Calu3 (cell line): ENCODE measurements around the gene TTLL4. TPM values are rescaled to one million over a fixed set of nuclear protein-coding genes. Genes with fewer than 3 reads are reported as not detected.

Experiments used
- BruUV-seq: library from RNA; stranded (reverse); fragments of 400-500 nt; replicated peaks from 2 replicates; lab custom pipeline; 2021; lab: Mats Ljungman, UMichigan
- CTCF ChIA-PET: fragments of 300-600 bp; sonication (Branson Sonifier 250); formaldehyde crosslinking; loops from one replicate; lab custom pipeline; 2022; ENCODE audit warnings: antibody characterized with exemption; lab: Charles Lee
- DNase-seq: peaks from one replicate; pipeline ENCODE4 v3.0.0; 2022
- H3K27ac Mint-ChIP-seq: one replicate; pipeline ENCODE4 v1.8.0; 2022; ENCODE audit warnings: mixed read lengths; ENCODE audit not compliant: unreplicated experiment
- H3K27me3 Mint-ChIP-seq: one replicate; pipeline ENCODE4 v1.8.0; 2022; ENCODE audit warnings: mixed read lengths; ENCODE audit not compliant: unreplicated experiment
- H3K36me3 Mint-ChIP-seq: one replicate; pipeline ENCODE4 v1.8.0; 2022; ENCODE audit warnings: mild to moderate bottlenecking, moderate library complexity, mixed read lengths; ENCODE audit not compliant: insufficient read depth, unreplicated experiment
- H3K4me1 Mint-ChIP-seq: one replicate; pipeline ENCODE4 v1.8.0; 2022; ENCODE audit warnings: mild to moderate bottlenecking, low read depth, mixed read lengths; ENCODE audit not compliant: unreplicated experiment
- H3K4me3 Mint-ChIP-seq: one replicate; pipeline ENCODE4 v1.8.0; 2022; ENCODE audit warnings: mild to moderate bottlenecking, low read depth, moderate library complexity, mixed read lengths; ENCODE audit not compliant: unreplicated experiment
- H3K9me3 Mint-ChIP-seq: one replicate; pipeline ENCODE4 v1.8.0; 2022; ENCODE audit warnings: low read depth, mixed read lengths; ENCODE audit not compliant: unreplicated experiment
- CTCF ChIP-seq: fragments of 200-600 bp; IDR thresholded peaks from one replicate; pipeline ENCODE4 v1.8.0; 2022; ENCODE audit warnings: antibody characterized with exemption; ENCODE audit not compliant: unreplicated experiment
- intact Hi-C: fragments of 100-400 bp; cut with micrococcal nuclease; formaldehyde crosslinking; loops from one replicate; pipeline ENCODE4 v1.10.0; 2022; ENCODE audit not compliant: unreplicated experiment
- total RNA-seq: library from RNA; stranded (reverse); gene quantifications from 2 replicates; pipeline ENCODE4 v1.2.3, GENCODE V29; 2022

TTLL4 gene
- total RNA-seq, 1 experiment from 2014 or later, result 75.5 TPM

- Mint-ChIP-seq H3K4me1 (no peaks in the 10 kb centered on the region), H3K27me3 (no peaks in the 10 kb centered on the region), H3K36me3 (peaks cover 25% of the 10 kb centered on the region), H3K9me3 (no peaks in the 10 kb centered on the region), H3K4me3 (no peak overlapping the region), H3K27ac (no peak overlapping the region)
- TF ChIP-seq CTCF, result no peak
- intact Hi-C loops, result no loop called here
- peak; percentile 52 for DNase-seq
- no TSS peak for BruUV-seq
- CTCF ChIA-PET, result interaction anchor here (0.6 to 0.7 kb wide), 3 partner anchors 52 to 133 kb away, joined by 3 to 6 read pairs (median 6); no protein-coding TSS in a partner anchor
Observed at GRCh38 chr2:218754201-218754600, 43.6 kb downstream of the TTLL4 start.

- Mint-ChIP-seq H3K9me3 (no peaks in the 10 kb centered on the region), H3K27me3 (no peaks in the 10 kb centered on the region), H3K27ac (no peak overlapping the region), H3K4me3 (no peak overlapping the region), H3K4me1 (no peaks in the 10 kb centered on the region), H3K36me3 (peaks cover 25% of the 10 kb centered on the region)
- TF ChIP-seq CTCF, result no peak
- intact Hi-C loops, result no loop called here
- no TSS peak for BruUV-seq
- CTCF ChIA-PET, result interaction anchor here (0.6 kb wide), 1 partner anchor 134 kb away, joined by 6 read pairs; no protein-coding TSS in a partner anchor
- no peak for DNase-seq
Observed at GRCh38 chr2:218754781-218755180, 44.1 kb downstream of the TTLL4 start.

DNA sequence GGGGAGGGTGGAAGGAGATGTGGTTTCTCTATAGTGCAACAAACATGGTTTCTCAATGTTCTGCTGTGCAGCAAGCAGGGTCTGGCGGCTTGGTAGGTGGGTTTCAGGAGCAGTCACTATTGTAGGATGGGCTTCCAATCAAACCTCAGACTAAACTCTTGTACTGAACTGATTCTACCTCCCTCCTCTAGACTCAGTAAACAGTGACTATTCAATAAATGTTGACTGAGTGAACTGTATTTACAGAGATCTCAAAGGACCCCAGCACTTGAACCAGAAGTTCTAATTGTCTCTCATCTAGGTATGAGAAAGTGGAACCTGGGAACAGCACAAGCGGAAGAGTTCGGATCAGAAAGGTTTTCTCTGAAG, 44.5 kb downstream of the TTLL4 start:
- H3K36me3 Mint-ChIP-seq, result peaks cover 25% of the 10 kb centered on the region
- TF ChIP-seq CTCF, result no peak
- DNase-seq, result no peak
- BruUV-seq, result no TSS peak
- intact Hi-C loops, result no loop called here
- no peak overlapping the region for H3K27ac Mint-ChIP-seq
- CTCF ChIA-PET, result no interaction called here
- no peaks in the 10 kb centered on the region for H3K9me3 Mint-ChIP-seq
- no peak overlapping the region for H3K4me3 Mint-ChIP-seq
- H3K4me1 Mint-ChIP-seq, result no peaks in the 10 kb centered on the region
- no peaks in the 10 kb centered on the region for H3K27me3 Mint-ChIP-seq

DNA sequence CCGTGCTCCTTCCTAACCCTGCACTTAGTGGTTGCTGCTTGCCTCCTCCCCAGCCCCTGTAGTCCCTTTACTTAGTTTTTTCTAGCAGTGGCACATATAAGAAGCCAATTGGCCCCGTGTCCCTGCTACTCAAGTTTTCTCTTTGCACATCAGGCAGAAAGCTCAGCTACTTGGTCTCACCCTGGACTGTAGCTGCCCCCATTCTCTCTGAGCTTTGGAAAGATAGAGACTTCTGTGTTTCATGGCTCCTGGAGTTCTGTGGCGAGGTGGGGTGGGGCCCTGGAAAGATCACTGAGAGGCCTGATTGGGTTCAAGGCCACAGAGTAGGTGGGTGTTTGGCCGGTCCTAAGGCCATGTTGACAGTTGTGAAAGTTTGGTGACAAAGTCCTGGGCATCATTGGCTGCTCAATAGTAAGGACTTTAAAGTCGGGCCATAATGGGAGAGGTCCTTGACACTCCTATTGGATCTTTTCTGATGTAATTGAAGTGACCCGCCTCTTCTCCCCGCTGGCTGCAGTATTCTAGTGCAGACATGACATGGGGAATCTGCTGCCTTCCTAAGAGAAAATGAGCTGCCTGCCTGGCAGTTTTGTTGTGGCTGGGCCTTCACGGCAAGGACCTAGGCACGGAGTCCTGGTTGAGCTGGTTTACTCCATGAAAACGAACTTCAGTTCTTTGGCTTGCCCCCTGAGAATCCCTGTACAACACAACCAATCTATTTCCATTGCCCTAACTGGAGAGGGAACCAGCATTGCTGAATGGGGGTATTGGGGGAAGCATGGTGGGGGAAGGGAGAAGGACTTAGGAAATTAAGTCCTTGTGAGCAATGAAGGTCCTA, 45.2 kb downstream of the TTLL4 start:
- H3K27ac Mint-ChIP-seq, result no peak overlapping the region
- H3K9me3 Mint-ChIP-seq, result no peaks in the 10 kb centered on the region
- CTCF ChIA-PET, result no interaction called here
- no peaks in the 10 kb centered on the region for H3K27me3 Mint-ChIP-seq
- no peaks in the 10 kb centered on the region for H3K4me1 Mint-ChIP-seq
- intact Hi-C loops, result no loop called here
- BruUV-seq, result no TSS peak
- TF ChIP-seq CTCF, result no peak
- no peak overlapping the region for H3K4me3 Mint-ChIP-seq
- no peak for DNase-seq
- H3K36me3 Mint-ChIP-seq, result peaks cover 25% of the 10 kb centered on the region
